HG02798 (cell line): ENCODE measurements around the gene SETD9.

ENCODE experiments used
- ATAC-seq: cut with Tn5 transposase; IDR thresholded peaks from one replicate; pipeline ENCODE4 v1.9.1; 2021; ENCODE audit warnings: mild to moderate bottlenecking; ENCODE audit not compliant: unreplicated experiment, poor library complexity

SETD9 gene, protein sequence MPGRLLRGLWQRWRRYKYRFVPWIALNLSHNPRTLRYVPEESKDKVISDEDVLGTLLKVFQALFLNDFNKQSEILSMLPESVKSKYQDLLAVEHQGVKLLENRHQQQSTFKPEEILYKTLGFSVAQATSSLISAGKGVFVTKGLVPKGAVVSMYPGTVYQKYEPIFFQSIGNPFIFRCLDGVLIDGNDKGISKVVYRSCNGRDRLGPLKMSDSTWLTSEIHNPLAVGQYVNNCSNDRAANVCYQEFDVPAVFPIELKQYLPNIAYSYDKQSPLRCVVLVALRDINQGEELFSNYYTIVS

GRCh38 chr5:56909294-56910209, at the start of gene SETD9:
SETD9 (plus strand) TSS chr5:56909596; CDS start chr5:56909646, 50 bp downstream.
- peak; percentile 89 for ATAC-seq

DNA sequence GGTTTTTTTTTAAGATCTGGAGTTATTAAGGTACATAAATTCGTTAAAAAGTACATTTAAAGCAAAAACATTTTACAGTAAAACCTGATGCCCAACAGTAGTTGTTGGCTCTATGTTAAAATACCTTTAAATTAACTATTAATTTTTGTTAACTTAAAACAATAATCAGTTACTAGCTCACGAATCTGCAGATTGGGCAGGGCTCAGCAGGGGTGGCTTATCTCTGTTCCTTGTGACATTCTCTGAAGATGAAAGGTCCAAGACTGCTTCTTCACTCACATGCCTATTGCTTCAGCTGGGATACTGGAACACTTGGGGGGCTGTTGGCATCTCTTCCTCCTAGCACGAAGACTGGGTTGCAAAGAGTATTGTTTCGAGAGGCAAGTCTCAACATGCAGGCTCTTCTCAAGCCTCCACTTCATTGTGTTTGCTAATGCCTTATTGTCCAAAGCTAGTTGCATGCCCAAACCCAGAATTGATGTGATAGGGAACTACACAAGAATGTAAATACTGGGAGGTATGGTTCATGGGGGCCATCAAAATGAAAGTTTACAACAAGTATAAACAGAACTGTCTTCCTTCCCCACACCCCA, 47.4 kb upstream of the SETD9 start:
- no peak for ATAC-seq

- no peak for ATAC-seq
These were observed 46.5 kb upstream of the SETD9 start for GRCh38 chr5:56862909-56863308.

- ATAC-seq: no peak
These were observed 37.6 kb upstream of the SETD9 start for GRCh38 chr5:56871777-56872176.

- no peak for ATAC-seq
These were observed 36.3 kb upstream of the SETD9 start for GRCh38 chr5:56873056-56873455.

- ATAC-seq: no peak
These were observed 33.1 kb upstream of the SETD9 start for GRCh38 chr5:56876327-56876726.

GRCh38 chr5:56881571-56881970, 27.8 kb upstream of the SETD9 start:
- ATAC-seq: no peak

GRCh38 chr5:56893251-56893951, 16.0 kb upstream of the SETD9 start:
- ATAC-seq: no peak

DNA sequence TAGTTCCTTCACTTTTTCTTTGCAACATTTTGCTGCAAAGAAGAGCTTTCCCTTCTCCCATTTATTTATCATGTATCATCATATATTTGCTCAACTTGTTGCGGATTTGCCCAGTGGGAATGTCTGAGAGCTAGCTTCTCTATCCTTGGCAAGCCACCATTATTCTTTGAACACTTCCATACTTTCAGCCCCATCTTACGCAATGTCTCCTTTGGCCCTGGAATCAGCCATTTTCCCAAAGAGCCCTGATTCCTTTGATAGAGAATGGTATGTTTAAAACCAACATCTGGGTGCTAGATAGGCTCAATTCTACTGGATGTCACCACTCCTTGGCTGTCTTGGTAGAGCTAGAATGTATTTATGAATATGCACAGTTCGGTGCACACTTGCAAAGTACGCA, 12.6 kb upstream of the SETD9 start:
- ATAC-seq: no peak

- ATAC-seq: no peak
These were observed 11.2 kb upstream of the SETD9 start for GRCh38 chr5:56898213-56898612.

- no peak for ATAC-seq
These were observed 9.0 kb upstream of the SETD9 start for GRCh38 chr5:56900395-56900794.

- no peak for ATAC-seq
These were observed 8.4 kb upstream of the SETD9 start for GRCh38 chr5:56900858-56901578.

- ATAC-seq: peak; percentile 45
These were observed 478 bp upstream of the SETD9 start for GRCh38 chr5:56908942-56909293.

DNA sequence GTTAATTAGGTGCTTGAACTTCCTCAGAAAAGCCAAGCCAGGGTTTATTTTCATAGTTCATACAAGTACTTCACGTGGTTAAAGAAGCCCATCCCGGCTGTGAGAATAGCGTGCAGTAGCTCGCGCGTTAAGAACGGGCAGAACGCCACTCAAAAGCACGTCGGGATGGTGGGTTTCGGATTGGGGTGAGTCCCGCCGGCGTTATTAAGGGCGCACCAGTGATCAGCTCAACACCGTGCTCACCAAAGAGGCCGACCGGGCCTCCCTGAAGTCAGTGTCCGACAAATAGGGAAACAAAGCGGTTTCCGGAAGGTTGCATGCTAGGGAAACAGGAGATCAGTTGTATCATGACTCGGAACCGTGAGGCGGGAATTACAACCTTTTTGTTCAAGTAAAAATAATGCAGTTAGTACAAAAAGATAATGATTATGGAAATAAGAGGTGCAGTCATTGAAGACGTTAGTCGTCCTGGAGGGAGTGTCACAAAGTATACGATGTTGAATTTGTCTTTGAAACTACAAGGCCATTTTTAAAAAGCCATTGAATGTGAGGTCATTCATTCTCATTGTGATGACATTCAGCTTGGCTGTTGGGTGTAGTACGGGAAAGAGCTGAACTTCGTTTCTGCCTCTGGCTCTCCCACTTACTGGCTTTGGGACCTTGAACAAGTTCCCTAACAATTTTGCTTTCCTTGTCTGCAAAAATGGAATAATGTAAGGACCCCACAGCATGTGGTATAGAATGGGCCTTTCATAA, 992 bp downstream of the SETD9 start:
- peak; percentile 28 for ATAC-seq

DNA sequence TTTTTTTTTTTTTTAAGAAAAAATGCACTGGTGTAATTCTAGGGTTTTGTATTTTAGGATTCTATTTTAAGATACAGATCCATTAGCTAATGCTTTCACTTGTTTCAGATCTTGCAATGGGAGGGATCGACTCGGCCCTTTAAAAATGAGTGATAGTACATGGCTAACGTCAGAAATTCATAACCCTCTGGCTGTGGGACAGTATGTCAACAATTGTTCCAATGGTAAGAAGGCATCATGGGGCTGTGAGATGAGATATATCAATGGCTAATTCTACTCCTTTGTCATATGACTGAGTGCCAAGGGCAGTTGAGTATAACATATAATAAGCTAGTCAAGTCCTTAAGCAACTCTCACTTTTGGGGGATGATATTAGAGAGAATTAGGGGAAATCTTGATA, 4.4 kb downstream of the SETD9 start:
- no peak for ATAC-seq

- no peak for ATAC-seq
These were observed 5.3 kb downstream of the SETD9 start for GRCh38 chr5:56914678-56915077.

GRCh38 chr5:56917534-56917933, 8.1 kb downstream of the SETD9 start:
- no peak for ATAC-seq

DNA sequence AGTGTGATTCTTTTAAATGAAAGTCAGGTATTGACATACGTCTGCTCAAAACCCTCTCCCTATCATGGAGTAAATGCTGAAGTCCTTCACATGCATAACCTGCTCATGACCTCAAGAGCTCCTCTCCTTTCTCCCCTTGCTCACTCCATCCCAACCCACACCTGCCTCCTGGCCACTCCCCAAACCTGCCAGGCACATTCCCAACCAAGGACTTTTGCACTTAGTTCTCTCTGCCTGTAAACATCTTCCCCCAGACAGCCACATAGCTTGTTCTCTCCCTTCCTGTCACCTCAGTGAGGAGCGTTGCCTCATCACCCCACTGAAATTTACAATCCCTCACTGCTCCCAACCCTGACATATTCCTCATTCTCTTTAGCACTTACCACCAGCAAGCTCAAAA, 8.7 kb downstream of the SETD9 start:
- ATAC-seq: no peak

DNA sequence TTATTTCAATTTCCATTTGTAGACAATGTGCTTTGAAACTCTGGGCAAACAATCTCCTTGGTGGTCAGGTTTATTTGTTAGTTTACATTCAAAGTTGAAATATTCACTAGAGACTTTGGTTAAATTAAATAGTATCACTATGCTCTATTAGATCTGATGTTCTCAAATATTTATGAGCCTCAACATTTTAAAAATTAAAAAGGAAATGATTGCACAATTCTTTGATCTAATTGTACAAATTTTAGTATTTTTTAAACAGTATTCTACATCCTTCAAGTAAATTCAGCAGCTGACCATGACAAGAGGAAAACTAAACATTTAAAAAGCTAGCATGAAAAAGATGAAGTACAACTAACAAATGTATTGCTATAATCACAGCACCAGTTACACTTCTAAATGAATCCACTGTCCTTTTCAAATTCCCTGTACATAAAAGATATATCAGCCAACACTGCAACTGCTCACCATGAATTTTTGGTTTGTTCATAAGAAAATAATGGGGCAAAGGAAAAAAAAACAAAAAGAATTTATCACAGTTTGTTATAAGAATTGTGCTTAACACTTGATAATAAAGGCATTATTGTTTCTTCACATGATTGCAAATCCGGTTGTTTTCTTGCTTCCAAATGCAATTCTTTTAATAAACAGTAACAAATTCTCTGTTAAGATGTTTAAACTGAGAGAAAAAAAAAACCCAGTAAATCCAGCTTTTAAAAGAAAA, 10.7 kb downstream of the SETD9 start:
- ATAC-seq: no peak
